HepG2 (cell line): ENCODE results near the gene ANXA7. TPM values are rescaled to one million over a fixed set of nuclear protein-coding genes. Genes with fewer than 3 reads are reported as not detected.

Experiments
- AGO1 ChIP-seq: fragments of 200-400 bp; formaldehyde crosslinking; IDR thresholded peaks from 2 replicates; pipeline ENCODE4 v1.6.1; 2017; ENCODE audit warnings: mild to moderate bottlenecking, low read depth, low read length, moderate library complexity; ENCODE audit not compliant: poor library complexity, severe bottlenecking
- ARID3A ChIP-seq: IDR thresholded peaks from 2 replicates; pipeline ENCODE4 v1.6.1; 2012; ENCODE audit warnings: low read depth, low read length, improper control_type of control experiment
- ATF4 ChIP-seq, 2 experiments: fragments of 450-650 bp in 1 of 2; sonication (generic) in 1 of 2; formaldehyde crosslinking; IDR thresholded peaks; 2 replicates each; pipeline versions ENCODE4 v1.5.0 to v1.8.0; 2020 to 2022; ENCODE audit warnings: mild to moderate bottlenecking in 1 of 2, missing genetic modification reagents in 1 of 2
- BHLHE40 ChIP-seq: IDR thresholded peaks from 2 replicates; pipeline ENCODE4 v1.6.1; 2011; ENCODE audit warnings: low read length, improper control_type of control experiment
- DMTF1 ChIP-seq: sonication (generic); formaldehyde crosslinking; IDR thresholded peaks from 2 replicates; pipeline ENCODE4 v1.4.0; 2020; ENCODE audit warnings: mild to moderate bottlenecking, missing genetic modification reagents
- FOSL1 ChIP-seq: sonication (generic); formaldehyde crosslinking; IDR thresholded peaks from 2 replicates; pipeline ENCODE4 v1.9.0; 2021; ENCODE audit warnings: missing genetic modification reagents, borderline replicate concordance
- GABPA ChIP-seq, 2 experiments: IDR thresholded peaks; 2 replicates each; pipeline ENCODE4 v1.6.1; 2011 to 2016; ENCODE audit warnings: low read depth in 2 of 2, low read length in 1 of 2, missing biosample characterization in 1 of 2, missing genetic modification characterization in 1 of 2
- HMG20B ChIP-seq: conservative IDR thresholded peaks from 2 replicates; pipeline ENCODE4 v1.6.1; 2016; ENCODE audit warnings: missing genetic modification reagents, missing compliant biosample characterization
- HNF4A ChIP-seq: sonication (generic); formaldehyde crosslinking; IDR thresholded peaks from 2 replicates; pipeline ENCODE4 v1.4.0; 2020; ENCODE audit warnings: missing genetic modification reagents
- IRF1 ChIP-seq: sonication (generic); formaldehyde crosslinking; IDR thresholded peaks from 2 replicates; pipeline ENCODE4 v1.4.0; 2020; ENCODE audit warnings: low read depth, mild to moderate bottlenecking, missing genetic modification reagents
- KAT7 ChIP-seq: IDR thresholded peaks from 2 replicates; pipeline ENCODE4 v1.6.1; 2018; ENCODE audit warnings: borderline replicate concordance, missing compliant biosample characterization
- MAFK ChIP-seq, 2 experiments: IDR thresholded peaks in 1 of 2; conservative IDR thresholded peaks in 1 of 2; 2 replicates each; pipeline ENCODE4 v1.6.1; 2011; ENCODE audit warnings: improper control_type of control experiment in 2 of 2, low read length in 2 of 2
- MXD1 ChIP-seq: sonication (generic); formaldehyde crosslinking; IDR thresholded peaks from 2 replicates; pipeline ENCODE4 v1.4.0; 2020; ENCODE audit warnings: mild to moderate bottlenecking, missing genetic modification reagents
- RARA ChIP-seq: IDR thresholded peaks from 2 replicates; pipeline ENCODE4 v1.6.1; 2016; ENCODE audit warnings: missing genetic modification reagents, missing compliant biosample characterization
- TBX2 ChIP-seq: sonication (generic); formaldehyde crosslinking; IDR thresholded peaks from 2 replicates; pipeline ENCODE4 v1.5.0; 2020; ENCODE audit warnings: missing genetic modification reagents, mild to moderate bottlenecking, borderline replicate concordance
- WIZ ChIP-seq: sonication (generic); formaldehyde crosslinking; IDR thresholded peaks from 2 replicates; pipeline ENCODE4 v1.5.1; 2020; ENCODE audit warnings: mild to moderate bottlenecking, missing genetic modification reagents
- ZKSCAN1 ChIP-seq: fragments of 150-350 bp; IDR thresholded peaks from 2 replicates; pipeline ENCODE4 v1.6.1; 2014; ENCODE audit warnings: low read length
- ZKSCAN8 ChIP-seq: IDR thresholded peaks from 2 replicates; pipeline ENCODE4 v1.6.1; 2016; ENCODE audit warnings: borderline replicate concordance, missing genetic modification reagents, missing compliant biosample characterization
- ZNF432 ChIP-seq: sonication (generic); formaldehyde crosslinking; IDR thresholded peaks from 2 replicates; pipeline ENCODE4 v1.5.0; 2020; ENCODE audit warnings: missing genetic modification reagents, mild to moderate bottlenecking, borderline replicate concordance
- ZNF644 ChIP-seq: IDR thresholded peaks from 2 replicates; pipeline ENCODE4 v1.6.1; 2016; ENCODE audit warnings: low read depth
- ZNF746 ChIP-seq: sonication (generic); formaldehyde crosslinking; IDR thresholded peaks from 2 replicates; pipeline ENCODE4 v1.8.0; 2022; ENCODE audit warnings: mild to moderate bottlenecking, missing genetic modification reagents
- ZNF776 ChIP-seq: sonication (generic); formaldehyde crosslinking; IDR thresholded peaks from 2 replicates; pipeline ENCODE4 v1.4.0; 2020; ENCODE audit warnings: mild to moderate bottlenecking, missing genetic modification reagents
- ZNF788 ChIP-seq: sonication (generic); formaldehyde crosslinking; IDR thresholded peaks from 2 replicates; pipeline ENCODE4 v1.5.0; 2020; ENCODE audit warnings: mild to moderate bottlenecking, missing genetic modification reagents, borderline replicate concordance
- ZNF878 ChIP-seq: sonication (generic); formaldehyde crosslinking; IDR thresholded peaks from 2 replicates; pipeline ENCODE4 v1.8.1; 2023; ENCODE audit warnings: mild to moderate bottlenecking, missing genetic modification reagents, moderate library complexity
- polyA plus RNA-seq, 8 experiments: library from polyadenylated mRNA; depleted of rRNA in 3 of 8; stranded (reverse) in 7 of 8; unstranded in 1 of 8; fragments of >200 nt; fragmentation: Illumina TruSeq in 4 of 8; extraction: Trizol in 4 of 8; gene quantifications; 2 replicates each; pipeline versions ENCODE4 v1.2.1 to v1.2.3, GENCODE V29; 2011 to 2016; ENCODE audit warnings: low read depth in 4 of 8, missing spikeins in 1 of 8, mixed read lengths in 1 of 8; ENCODE audit not compliant: insufficient read depth in 1 of 8
- total RNA-seq, 5 experiments: library from RNA; depleted of rRNA; stranded (reverse); fragments of >200 nt; fragmentation: Illumina TruSeq; extraction: Trizol; gene quantifications; 2 replicates each; pipeline ENCODE4 v1.2.3, GENCODE V29; 2016; ENCODE audit warnings: low read depth in 1 of 5

The ANXA7 gene
- total and polyA plus RNA-seq, 2 of the 13 experiments (the other 11 are each of a cell fraction or from before 2014, with no cell fraction given), result 54.8 to 89.0 TPM

- no peak for TF ChIP-seq AGO1
- no peak for TF ChIP-seq ZNF776
- TF ChIP-seq HNF4A (CRISPR knock-in tag), result peak; percentile 16; the same call in 1 of the 2 replicates
- TF ChIP-seq ZNF788 (CRISPR knock-in tag), result no peak
- no peak for TF ChIP-seq DMTF1
- TF ChIP-seq ARID3A, result 0 out of 2 replicates have a peak, but pooled peaks have one; percentile 23
- TF ChIP-seq KAT7, result no peak
- no peak for TF ChIP-seq ZKSCAN1
- no peak for TF ChIP-seq HMG20B (CRISPR knock-in tag)
- TF ChIP-seq WIZ (CRISPR knock-in tag), result no peak
- no peak for TF ChIP-seq ZNF644 (CRISPR knock-in tag)
- TF ChIP-seq ZKSCAN8, result no peak
- no peak for TF ChIP-seq ZNF878 (CRISPR knock-in tag)
- TF ChIP-seq ATF4 (CRISPR knock-in tag; IDR thresholded peaks at IDR 0.05), result no peak; a peak in 2 of 4 replicates
- no peak for TF ChIP-seq FOSL1 (CRISPR knock-in tag)
- TF ChIP-seq GABPA (IDR thresholded peaks at IDR 0.05; ENCODE audit: low read depth, low read length), result no peak
- TF ChIP-seq GABPA (CRISPR knock-in tag; IDR thresholded peaks at IDR 0.05; ENCODE audit: low read depth), result no peak
- no peak for TF ChIP-seq IRF1
- 0 out of 2 replicates have a peak, but pooled peaks have one; percentile 5 for TF ChIP-seq RARA (CRISPR knock-in tag)
- TF ChIP-seq MXD1, result no peak
- TF ChIP-seq BHLHE40, result no peak
- no peak for TF ChIP-seq TBX2 (CRISPR knock-in tag)
- TF ChIP-seq MAFK (conservative IDR thresholded peaks at IDR 0.05 in 1 of 2, IDR thresholded peaks at IDR 0.05 in 1 of 2; ENCODE audit: low read length in 2 of 2), result no peak
- TF ChIP-seq ZNF746 (CRISPR knock-in tag), result no peak
- no peak for TF ChIP-seq ZNF432 (CRISPR knock-in tag)
Observed at GRCh38 chr10:73413108-73413527, 740 bp downstream of the ANXA7 start (continued).
